Fibroblast of lung (primary cell): ENCODE results near the gene FKBP14. TPM values are rescaled to one million over a fixed set of nuclear protein-coding genes. Genes with fewer than 3 reads are reported as not detected.

Experiments
- DNase-seq, 2 donors: peaks; one replicate each; pipeline versions ENCODE4 v3.0.0 to v3.0.0-alpha.2; 2010; ENCODE audit warnings: low read depth in 2 of 2
- H2AFZ ChIP-seq: 2 replicates; pipeline ENCODE4 v1.5.1; 2012; ENCODE audit warnings: low read length, control low read depth, inconsistent platforms
- H3K27ac ChIP-seq: 2 replicates; pipeline ENCODE4 v1.5.1; 2011; ENCODE audit warnings: low read length, control low read depth; ENCODE audit not compliant: insufficient read depth
- H3K27me3 ChIP-seq: 2 replicates; pipeline ENCODE4 v1.5.1; 2011; ENCODE audit warnings: mild to moderate bottlenecking, low read length; ENCODE audit not compliant: control insufficient read depth, insufficient read depth
- H3K36me3 ChIP-seq: 2 replicates; pipeline ENCODE4 v1.5.1; 2011; ENCODE audit warnings: low read length; ENCODE audit not compliant: control insufficient read depth, insufficient read depth
- H3K4me1 ChIP-seq: 2 replicates; pipeline ENCODE4 v1.5.1; 2011; ENCODE audit warnings: low read length; ENCODE audit not compliant: control insufficient read depth, insufficient read depth; ENCODE audit errors: extremely low read depth
- H3K4me2 ChIP-seq: 2 replicates; pipeline ENCODE4 v1.5.1; 2011; ENCODE audit warnings: low read length, control low read depth; ENCODE audit not compliant: insufficient read depth; ENCODE audit errors: extremely low read depth
- H3K4me3 ChIP-seq, 4 experiments: fragments of 200-600 bp in 1 of 4; sonication (generic) in 1 of 4; replicated peaks in 1 of 4; 2 replicates each; pipeline ENCODE4 v1.5.1; 2011 to 2016; ENCODE audit warnings: low read length in 4 of 4, low read depth in 3 of 4, mild to moderate bottlenecking in 3 of 4, control low read depth in 2 of 4, inconsistent platforms in 1 of 4, mixed read lengths in 1 of 4; ENCODE audit not compliant: insufficient read depth in 1 of 4; ENCODE audit errors: control extremely low read depth in 1 of 4
- H3K79me2 ChIP-seq: 2 replicates; pipeline ENCODE4 v1.5.1; 2012; ENCODE audit warnings: mild to moderate bottlenecking, low read length, inconsistent platforms; ENCODE audit not compliant: control insufficient read depth, insufficient read depth
- H3K9ac ChIP-seq: 2 replicates; pipeline ENCODE4 v1.5.1; 2011; ENCODE audit warnings: mild to moderate bottlenecking, low read length, control low read depth; ENCODE audit not compliant: insufficient read depth
- H3K9me3 ChIP-seq: 2 replicates; pipeline ENCODE4 v1.5.1; 2012; ENCODE audit warnings: low read depth, low read length; ENCODE audit not compliant: control insufficient read depth, insufficient read depth
- H4K20me1 ChIP-seq: 2 replicates; pipeline ENCODE4 v1.5.1; 2011; ENCODE audit warnings: low read length; ENCODE audit not compliant: control insufficient read depth, insufficient read depth; ENCODE audit errors: extremely low read depth
- CTCF ChIP-seq, 2 donors: IDR thresholded peaks in 1 of 2; conservative IDR thresholded peaks in 1 of 2; 1 replicate in 1 of 2; 2 replicates in 1 of 2; pipeline ENCODE4 v1.5.1; 2011 to 2012; ENCODE audit warnings: low read length in 2 of 2, control low read depth in 1 of 2, inconsistent platforms in 1 of 2, low read depth in 1 of 2, mild to moderate bottlenecking in 1 of 2
- EZH2 ChIP-seq: IDR thresholded peaks from 2 replicates; pipeline ENCODE4 v1.5.1; 2012; ENCODE audit warnings: low read length, control low read depth, mild to moderate bottlenecking; ENCODE audit errors: missing control alignments
- polyA minus RNA-seq: library from RNA; depleted of rRNA, polyadenylated mRNA; stranded (reverse); fragments of >200 nt; gene quantifications from 2 replicates; pipeline ENCODE4 v1.2.3, GENCODE V29; 2011; ENCODE audit warnings: low replicate concordance
- polyA plus RNA-seq, 2 donors: library from polyadenylated mRNA; depleted of rRNA in 1 of 2; stranded (reverse) in 1 of 2; unstranded in 1 of 2; fragments of >200 nt; gene quantifications; 2 replicates each; pipeline ENCODE4 v1.2.1, GENCODE V29; 2011 to 2012; ENCODE audit warnings: missing spikeins in 1 of 2
- total RNA-seq: library from RNA; depleted of rRNA; stranded (reverse); fragments of >200 nt; gene quantifications from 2 replicates; pipeline ENCODE4 v1.2.1, GENCODE V29; 2014

The FKBP14 gene, protein sequence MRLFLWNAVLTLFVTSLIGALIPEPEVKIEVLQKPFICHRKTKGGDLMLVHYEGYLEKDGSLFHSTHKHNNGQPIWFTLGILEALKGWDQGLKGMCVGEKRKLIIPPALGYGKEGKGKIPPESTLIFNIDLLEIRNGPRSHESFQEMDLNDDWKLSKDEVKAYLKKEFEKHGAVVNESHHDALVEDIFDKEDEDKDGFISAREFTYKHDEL
- total RNA-seq (20.3 and 21.8 TPM in 2 replicates), polyA plus RNA-seq (30.5 and 52.0 TPM in 2 replicates), polyA minus RNA-seq (1.9 and 11.8 TPM in 2 replicates)
- polyA plus RNA-seq (2012) = 18.2 and 33.9 TPM in 2 replicates

DNA sequence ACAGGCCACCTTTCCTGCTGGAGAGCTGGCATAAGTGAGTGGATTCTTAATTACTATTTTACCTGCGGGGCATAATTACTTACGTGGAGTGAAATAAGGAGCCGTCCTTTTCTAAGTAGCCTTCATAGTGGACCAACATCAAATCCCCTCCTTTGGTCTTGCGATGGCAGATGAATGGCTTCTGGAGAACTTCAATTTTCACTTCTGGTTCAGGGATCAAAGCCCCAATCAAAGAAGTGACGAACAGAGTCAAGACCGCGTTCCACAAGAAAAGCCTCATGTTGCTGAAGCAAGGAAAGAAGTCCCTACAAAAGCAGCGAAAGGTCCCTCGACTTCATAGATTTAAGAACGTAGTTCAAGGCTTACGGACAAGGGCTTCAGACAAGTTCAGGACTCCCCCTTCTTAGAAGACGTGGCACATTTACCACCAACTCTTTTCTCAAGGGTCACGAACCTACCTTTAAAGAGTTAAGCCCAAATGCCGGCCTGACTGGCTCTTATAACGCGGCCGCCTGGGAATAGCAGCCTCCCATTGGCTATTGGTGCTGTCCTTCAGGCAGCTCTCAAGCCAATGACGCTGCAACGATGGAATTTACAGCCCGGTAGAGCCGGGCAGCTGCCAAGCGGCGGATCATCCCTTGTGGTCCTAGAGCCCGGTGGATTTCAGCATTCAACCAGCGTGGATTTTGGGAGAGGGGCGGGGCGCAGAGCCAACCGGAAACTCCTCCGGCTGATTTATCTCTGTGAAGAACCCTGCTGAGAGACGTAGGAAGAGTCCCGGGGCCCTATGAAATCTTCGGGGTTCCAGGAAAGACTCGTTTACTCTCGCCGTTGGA, at the start of gene FKBP14:
FKBP14 (minus strand) TSS at position 474 of the 836 bp plus-strand sequence; CDS start at position 280, 194 bp downstream.
- Histone ChIP-seq H3K27ac (peak within 1 kb of the TSS; percentile 77), H3K27me3 (no peaks in the 10 kb centered on the region), H3K9me3 (no peaks in the 10 kb centered on the region), H4K20me1 (no peaks in the 10 kb centered on the region), H3K79me2 (peaks cover 31% of the 10 kb centered on the region), H3K9ac (peak within 1 kb of the TSS; percentile 73), H3K36me3 (no peaks in the 10 kb centered on the region), H2AFZ (peak within 1 kb of the TSS; percentile 87), H3K4me3 (peak within 1 kb of the TSS; percentile 84 to 93 (median 85)), H3K4me1 (peaks cover 5% of the 10 kb centered on the region), H3K4me2 (peak within 1 kb of the TSS; percentile 87)
- TF ChIP-seq CTCF (conservative IDR thresholded peaks at IDR 0.05 in 1 of 2, IDR thresholded peaks at IDR 0.05 in 1 of 2; ENCODE audit: low read depth in 1 of 2, low read length in 2 of 2) (no peak), EZH2 (no peak)
- DNase-seq = peak; percentile 100

DNA sequence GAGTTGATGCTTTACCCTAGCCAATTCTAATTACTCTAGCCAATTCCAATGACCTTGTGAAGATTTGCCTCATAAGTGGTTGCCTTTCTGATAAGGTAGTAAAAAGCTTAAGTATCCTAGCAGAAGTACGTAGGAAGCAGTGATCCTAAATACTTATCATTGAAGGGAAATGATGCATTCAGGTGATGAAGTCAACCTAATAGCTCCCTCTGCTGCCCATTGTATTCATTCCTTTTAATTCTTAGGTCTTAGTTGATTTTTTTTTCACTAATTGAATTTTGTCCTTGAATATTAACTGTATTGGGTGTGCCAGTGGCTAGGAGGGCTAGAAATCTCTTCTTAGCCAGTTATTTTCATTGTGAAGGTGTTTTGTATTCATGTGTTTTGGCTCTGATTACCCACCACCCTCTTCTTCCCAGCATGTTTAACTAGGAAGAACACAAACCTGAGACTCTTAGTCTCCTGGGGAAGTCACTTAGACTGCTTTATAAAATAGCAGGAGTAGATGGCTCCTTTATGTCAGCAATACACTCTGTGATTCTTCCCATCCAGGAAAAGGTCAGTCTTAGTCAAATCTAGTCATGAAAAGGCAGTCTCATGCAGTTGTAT, 48.0 kb upstream of the FKBP14 start:
- Histone ChIP-seq H3K4me1 (no peaks in the 10 kb centered on the region), H3K9me3 (no peaks in the 10 kb centered on the region), H3K27me3 (no peaks in the 10 kb centered on the region), H2AFZ (no peak overlapping the region), H3K36me3 (peaks cover 1% of the 10 kb centered on the region), H3K4me3 (no peak overlapping the region), H3K9ac (no peak overlapping the region), H3K4me2 (no peak overlapping the region), H4K20me1 (no peaks in the 10 kb centered on the region), H3K79me2 (no peaks in the 10 kb centered on the region), H3K27ac (no peak overlapping the region)
- peak; percentile 55 to 70 for DNase-seq
- TF ChIP-seq CTCF (conservative IDR thresholded peaks at IDR 0.05 in 1 of 2, IDR thresholded peaks at IDR 0.05 in 1 of 2; ENCODE audit: low read depth in 1 of 2, low read length in 2 of 2) (peak; percentile 38 to 53), EZH2 (no peak)

DNA sequence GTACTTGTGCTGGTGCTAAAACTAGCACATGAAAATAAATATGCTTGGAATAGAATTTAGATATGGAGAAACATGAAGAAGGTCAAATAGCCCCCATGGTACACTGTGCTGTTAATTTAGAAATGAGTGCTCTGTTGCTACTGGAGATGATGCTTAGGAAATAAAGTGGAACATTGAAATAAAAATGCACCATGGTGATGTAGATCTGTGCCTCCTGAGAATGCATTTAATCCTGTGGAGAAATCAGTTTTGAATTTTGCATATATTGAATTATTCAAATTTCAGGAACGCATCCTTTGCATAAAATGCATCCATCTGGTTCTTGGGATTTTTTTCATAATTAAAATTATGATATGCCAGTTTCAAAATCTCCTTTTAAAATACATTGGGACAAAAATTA, 46.2 kb upstream of the FKBP14 start:
- H3K4me2 ChIP-seq = no peak overlapping the region
- no peaks in the 10 kb centered on the region for H3K27me3 ChIP-seq
- no peak overlapping the region for H3K9ac ChIP-seq
- H4K20me1 ChIP-seq = no peaks in the 10 kb centered on the region
- no peaks in the 10 kb centered on the region for H3K79me2 ChIP-seq
- H3K4me3 ChIP-seq = no peak overlapping the region
- H2AFZ ChIP-seq = no peak overlapping the region
- H3K4me1 ChIP-seq = no peaks in the 10 kb centered on the region
- peaks cover 1% of the 10 kb centered on the region for H3K36me3 ChIP-seq
- no peaks in the 10 kb centered on the region for H3K9me3 ChIP-seq
- H3K27ac ChIP-seq = no peak overlapping the region
- no peak for TF ChIP-seq EZH2
- TF ChIP-seq CTCF (conservative IDR thresholded peaks at IDR 0.05 in 1 of 2, IDR thresholded peaks at IDR 0.05 in 1 of 2; ENCODE audit: low read depth in 1 of 2, low read length in 2 of 2) = no peak
- DNase-seq = no peak
